Loucy (cell line): Measurements from ENCODE around the gene CRCP.

Experiments used
- EZH2phosphoT487 ChIP-seq: fragments of 200-600 bp; IDR thresholded peaks from 2 replicates; pipeline ENCODE4 v1.6.1; 2018; ENCODE audit warnings: antibody characterized with exemption, mild to moderate bottlenecking, moderate library complexity, borderline replicate concordance
- TF ChIP-seq, protein P1 (sequence below): fragments of 200-600 bp; sonication (generic); conservative IDR thresholded peaks from 2 replicates; pipeline ENCODE4 v1.5.1; 2014; ENCODE audit warnings: mild to moderate bottlenecking, antibody characterized with exemption, low read length

DNA sequence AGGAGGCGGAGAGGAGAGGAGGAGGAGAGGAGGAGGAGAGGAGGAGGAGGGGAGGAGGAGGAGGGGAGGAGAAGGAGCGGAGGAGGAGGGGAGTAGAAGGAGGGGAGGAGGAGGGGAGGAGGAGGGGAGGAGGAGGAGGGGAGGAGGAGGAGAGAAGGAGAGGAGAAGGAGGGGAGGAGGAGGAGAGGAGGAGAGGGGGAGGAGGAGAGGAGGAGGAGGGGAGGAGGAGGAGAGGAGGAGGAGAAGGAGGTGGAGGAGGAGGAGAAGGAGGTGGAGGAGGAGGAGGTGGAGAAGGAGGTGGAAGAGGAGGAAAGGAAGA, 15.5 kb upstream of the CRCP start:
- TF ChIP-seq, protein P1, sequence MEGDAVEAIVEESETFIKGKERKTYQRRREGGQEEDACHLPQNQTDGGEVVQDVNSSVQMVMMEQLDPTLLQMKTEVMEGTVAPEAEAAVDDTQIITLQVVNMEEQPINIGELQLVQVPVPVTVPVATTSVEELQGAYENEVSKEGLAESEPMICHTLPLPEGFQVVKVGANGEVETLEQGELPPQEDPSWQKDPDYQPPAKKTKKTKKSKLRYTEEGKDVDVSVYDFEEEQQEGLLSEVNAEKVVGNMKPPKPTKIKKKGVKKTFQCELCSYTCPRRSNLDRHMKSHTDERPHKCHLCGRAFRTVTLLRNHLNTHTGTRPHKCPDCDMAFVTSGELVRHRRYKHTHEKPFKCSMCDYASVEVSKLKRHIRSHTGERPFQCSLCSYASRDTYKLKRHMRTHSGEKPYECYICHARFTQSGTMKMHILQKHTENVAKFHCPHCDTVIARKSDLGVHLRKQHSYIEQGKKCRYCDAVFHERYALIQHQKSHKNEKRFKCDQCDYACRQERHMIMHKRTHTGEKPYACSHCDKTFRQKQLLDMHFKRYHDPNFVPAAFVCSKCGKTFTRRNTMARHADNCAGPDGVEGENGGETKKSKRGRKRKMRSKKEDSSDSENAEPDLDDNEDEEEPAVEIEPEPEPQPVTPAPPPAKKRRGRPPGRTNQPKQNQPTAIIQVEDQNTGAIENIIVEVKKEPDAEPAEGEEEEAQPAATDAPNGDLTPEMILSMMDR, result no peak
- TF ChIP-seq EZH2phosphoT487, result no peak
